Common myeloid progenitor, CD34-positive (primary cell): ENCODE measurements around the gene ARHGAP44.

Source experiments
- CTCF ChIA-PET: fragments of 350-600 bp; sonication (Branson Sonifier 250); formaldehyde crosslinking; loops from one replicate; lab custom pipeline; 2021; ENCODE audit warnings: antibody characterized with exemption; lab: Charles Lee
- POLR2A ChIA-PET: fragments of 350-600 bp; sonication (Branson Sonifier 250); formaldehyde crosslinking; loops from one replicate; lab custom pipeline; 2021; ENCODE audit warnings: antibody characterized with exemption; lab: Charles Lee
- DNase-seq, 3 donors: peaks; one replicate each; pipeline versions ENCODE4 v3.0.0 to v3.0.0-alpha.2; 2013
- H3K27ac ChIP-seq, 2 experiments: 1 replicate in 1 of 2; 2 replicates in 1 of 2; pipeline ENCODE4 v1.7.0; 2013; ENCODE audit warnings: inconsistent platforms in 2 of 2, low read length in 2 of 2, mild to moderate bottlenecking in 2 of 2, low read depth in 1 of 2, moderate library complexity in 1 of 2; ENCODE audit not compliant: severe bottlenecking in 2 of 2, insufficient read depth in 1 of 2, poor library complexity in 1 of 2
- H3K27me3 ChIP-seq, 5 experiments: replicated peaks in 2 of 5; 1 replicate in 3 of 5; 2 replicates in 2 of 5; pipeline versions ENCODE4 v1.6.1 to v1.7.0; 2013; ENCODE audit warnings: low read length in 4 of 5, mild to moderate bottlenecking in 2 of 5, moderate library complexity in 2 of 5, inconsistent platforms in 1 of 5; ENCODE audit not compliant: insufficient read depth in 5 of 5, control insufficient read depth in 4 of 5
- H3K36me3 ChIP-seq, 4 experiments: 1 replicate in 2 of 4; 2 replicates in 2 of 4; pipeline versions ENCODE4 v1.6.1 to v1.7.0; 2013; ENCODE audit warnings: low read length in 3 of 4, control low read depth in 1 of 4, mild to moderate bottlenecking in 1 of 4; ENCODE audit not compliant: control insufficient read depth in 4 of 4, insufficient read depth in 4 of 4
- H3K4me1 ChIP-seq, 4 experiments: 1 replicate in 3 of 4; 2 replicates in 1 of 4; pipeline versions ENCODE4 v1.6.1 to v1.7.1; 2013; ENCODE audit warnings: low read length in 3 of 4, mild to moderate bottlenecking in 3 of 4, control low read depth in 1 of 4, inconsistent platforms in 1 of 4, moderate library complexity in 1 of 4; ENCODE audit not compliant: control insufficient read depth in 4 of 4, insufficient read depth in 4 of 4; ENCODE audit errors: control extremely low read depth in 1 of 4
- H3K4me3 ChIP-seq, 7 experiments: 1 replicate in 4 of 7; 2 replicates in 3 of 7; pipeline versions ENCODE4 v1.5.1 to v1.7.0; 2013; ENCODE audit warnings: mild to moderate bottlenecking in 7 of 7, low read length in 6 of 7, moderate library complexity in 6 of 7, inconsistent platforms in 2 of 7, low read depth in 2 of 7, control low read depth in 1 of 7; ENCODE audit not compliant: insufficient read depth in 4 of 7, control insufficient read depth in 1 of 7; ENCODE audit errors: extremely low read depth in 1 of 7
- H3K9me3 ChIP-seq, 5 experiments: 1 replicate in 4 of 5; 2 replicates in 1 of 5; pipeline versions ENCODE4 v1.6.1 to v1.7.1; 2013; ENCODE audit warnings: low read length in 4 of 5, mild to moderate bottlenecking in 2 of 5, inconsistent platforms in 1 of 5, low read depth in 1 of 5, moderate library complexity in 1 of 5; ENCODE audit not compliant: control insufficient read depth in 4 of 5, insufficient read depth in 2 of 5; ENCODE audit errors: control extremely low read depth in 1 of 5
- WGBS: methylation state at CpG from one replicate; pipeline ENCODE4 v1.1.5; 2013; ENCODE audit not compliant: insufficient coverage; 5-methylcytosine and 5-hydroxymethylcytosine counted together

ARHGAP44 gene

GRCh38 chr17:12909511-12909910 is 120.2 kb downstream of the ARHGAP44 start:
- peaks cover 0 to 3% (median 3%) of the 10 kb centered on the region in 5 experiments for H3K9me3 ChIP-seq
- H3K4me3 ChIP-seq, result no peak overlapping the region
- ChIA-PET CTCF (no interaction called here), POLR2A (no interaction called here)
- no peak overlapping the region for H3K27ac ChIP-seq
- WGBS, result 100% methylated on average over 1 of the region's 1 CpG
- no peak for DNase-seq
- H3K4me1 ChIP-seq, result no peaks in the 10 kb centered on the region
- no peaks in the 10 kb centered on the region for H3K27me3 ChIP-seq
- H3K36me3 ChIP-seq, result no peaks in the 10 kb centered on the region

GRCh38 chr17:12911239-12911638 is 121.9 kb downstream of the ARHGAP44 start:
- H3K27ac ChIP-seq, result no peak overlapping the region
- ChIA-PET CTCF (no interaction called here), POLR2A (no interaction called here)
- no peaks in the 10 kb centered on the region for H3K36me3 ChIP-seq
- no peak overlapping the region for H3K4me3 ChIP-seq
- 100% methylated on average over 1 of the region's 4 CpGs for WGBS
- peaks cover 0 to 5% (median 3%) of the 10 kb centered on the region in 5 experiments for H3K9me3 ChIP-seq
- no peak for DNase-seq
- no peaks in the 10 kb centered on the region for H3K27me3 ChIP-seq
- no peaks in the 10 kb centered on the region for H3K4me1 ChIP-seq

GRCh38 chr17:12917399-12917798 is 128.1 kb downstream of the ARHGAP44 start:
- no peak overlapping the region for H3K27ac ChIP-seq
- no peaks in the 10 kb centered on the region for H3K27me3 ChIP-seq
- no peaks in the 10 kb centered on the region for H3K4me1 ChIP-seq
- no peak for DNase-seq
- ChIA-PET CTCF (no interaction called here), POLR2A (interaction anchor here (0.6 kb wide), 1 partner anchor 11 kb away, joined by 3 read pairs; no protein-coding TSS in a partner anchor)
- peaks cover 0 to 2% (median 0%) of the 10 kb centered on the region in 5 experiments for H3K9me3 ChIP-seq
- 98% methylated on average over 5 of the region's 7 CpGs for WGBS
- peaks cover 0 to 2% (median 0%) of the 10 kb centered on the region in 4 experiments for H3K36me3 ChIP-seq
- H3K4me3 ChIP-seq, result no peak overlapping the region

GRCh38 chr17:12918142-12918541 is 128.8 kb downstream of the ARHGAP44 start:
- CTCF ChIA-PET, result no interaction called here

GRCh38 chr17:12922120-12922519 is 132.8 kb downstream of the ARHGAP44 start:
- no peak overlapping the region for H3K27ac ChIP-seq
- H3K9me3 ChIP-seq, result peaks cover 0 to 2% (median 0%) of the 10 kb centered on the region in 5 experiments
- H3K4me3 ChIP-seq, result no peak overlapping the region
- no peaks in the 10 kb centered on the region for H3K27me3 ChIP-seq
- POLR2A ChIA-PET, result no interaction called here
- H3K4me1 ChIP-seq, result peaks cover 0 to 2% (median 1%) of the 10 kb centered on the region in 4 experiments
- CTCF ChIA-PET, result no interaction called here
- peaks cover 0 to 2% (median 0%) of the 10 kb centered on the region in 4 experiments for H3K36me3 ChIP-seq
- 94% methylated on average over 4 of the region's 4 CpGs for WGBS
- DNase-seq, result no peak

More at GRCh38 chr17:12918142-12918541, 128.8 kb downstream of the ARHGAP44 start:
- Histone ChIP-seq H3K27me3 (no peaks in the 10 kb centered on the region), H3K27ac (no peak overlapping the region), H3K36me3 (peaks cover 0 to 2% (median 0%) of the 10 kb centered on the region in 4 experiments), H3K4me3 (no peak overlapping the region), H3K9me3 (peaks cover 0 to 2% (median 0%) of the 10 kb centered on the region in 5 experiments), H3K4me1 (no peaks in the 10 kb centered on the region)
- no peak for DNase-seq
- POLR2A ChIA-PET, result no interaction called here
- WGBS, result 100% methylated on average over 6 of the region's 10 CpGs

GRCh38 chr17:12924614-12925013 is 135.3 kb downstream of the ARHGAP44 start:
- Histone ChIP-seq H3K27ac (no peak overlapping the region), H3K36me3 (peaks cover 0 to 2% (median 0%) of the 10 kb centered on the region in 4 experiments), H3K4me1 (peaks cover 5 to 9% (median 6%) of the 10 kb centered on the region in 4 experiments), H3K9me3 (no peaks in the 10 kb centered on the region), H3K4me3 (no peak overlapping the region), H3K27me3 (no peaks in the 10 kb centered on the region)
- 100% methylated on average over 1 of the region's 2 CpGs for WGBS
- ChIA-PET CTCF (no interaction called here), POLR2A (no interaction called here)
- no peak for DNase-seq

GRCh38 chr17:12927001-12927400 is 137.7 kb downstream of the ARHGAP44 start:
- ChIA-PET POLR2A (no interaction called here), CTCF (no interaction called here)
- 100% methylated on average over 1 of the region's 1 CpG for WGBS
- Histone ChIP-seq H3K36me3 (no peaks in the 10 kb centered on the region), H3K9me3 (no peaks in the 10 kb centered on the region), H3K27ac (no peak overlapping the region), H3K4me3 (no peak overlapping the region), H3K4me1 (peaks cover 5 to 9% (median 6%) of the 10 kb centered on the region in 4 experiments), H3K27me3 (no peaks in the 10 kb centered on the region)
- DNase-seq, result no peak
